Measurements from ENCODE around the gene KRT71.
"Not testable (repeated sequence)": the region's sequence is repeated elsewhere in the genome, so short reads cannot be mapped to it uniquely, and the experiment has no call there.

KRT71 gene

DNA sequence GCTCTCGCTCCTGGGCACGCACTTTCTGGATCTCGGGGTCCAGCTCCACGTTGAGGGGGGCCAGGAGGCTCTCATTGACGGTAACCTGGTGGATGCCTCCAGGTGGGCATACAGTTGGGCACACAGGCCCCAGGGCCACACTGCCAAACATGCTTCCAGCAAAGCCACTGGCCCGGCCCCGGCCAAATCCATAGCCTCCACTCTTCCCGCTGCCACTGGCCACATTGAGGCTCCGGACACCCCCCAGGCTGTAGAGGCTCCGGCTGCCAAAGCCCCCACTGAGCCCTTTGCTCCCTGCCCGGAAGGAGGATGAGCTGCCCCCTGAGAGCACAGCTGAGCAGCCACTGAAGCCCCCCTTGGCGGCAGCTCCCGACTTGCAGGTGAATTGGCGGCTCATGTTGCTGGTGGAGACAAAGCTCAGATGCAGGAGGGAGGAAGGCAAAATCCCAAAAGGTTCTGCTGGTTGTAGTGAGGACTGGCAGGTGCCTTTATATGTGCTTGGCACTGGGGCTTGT is at the start of gene KRT71:
Gene KRT71 (minus strand): TSS at position 465 of the 515 bp plus-strand sequence. CDS start 68 bp downstream, at position 397.
- no peak for DNase-seq (ENCODE audit: low spot score)

DNA sequence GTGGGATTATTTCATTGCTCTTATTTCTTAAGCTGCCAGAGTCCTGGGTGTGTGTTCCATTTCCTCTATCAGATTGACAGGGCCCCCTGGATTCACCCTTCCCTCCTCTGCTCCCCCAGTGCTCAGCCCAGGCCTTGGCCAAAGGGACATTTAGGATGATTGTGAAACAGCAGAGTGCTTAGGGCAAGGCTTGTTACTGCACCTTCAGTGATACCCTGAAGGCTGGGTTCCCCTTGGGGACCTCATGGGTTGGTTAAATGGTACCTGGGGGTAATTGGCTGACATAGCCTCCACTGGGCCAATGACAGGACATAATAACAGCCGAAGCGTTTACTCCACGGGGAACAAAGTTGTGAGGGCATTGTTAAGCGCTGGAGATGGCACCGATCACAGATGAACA is 49.6 kb upstream of the KRT71 start:
- DNase-seq (ENCODE audit: low spot score) = no peak

DNA sequence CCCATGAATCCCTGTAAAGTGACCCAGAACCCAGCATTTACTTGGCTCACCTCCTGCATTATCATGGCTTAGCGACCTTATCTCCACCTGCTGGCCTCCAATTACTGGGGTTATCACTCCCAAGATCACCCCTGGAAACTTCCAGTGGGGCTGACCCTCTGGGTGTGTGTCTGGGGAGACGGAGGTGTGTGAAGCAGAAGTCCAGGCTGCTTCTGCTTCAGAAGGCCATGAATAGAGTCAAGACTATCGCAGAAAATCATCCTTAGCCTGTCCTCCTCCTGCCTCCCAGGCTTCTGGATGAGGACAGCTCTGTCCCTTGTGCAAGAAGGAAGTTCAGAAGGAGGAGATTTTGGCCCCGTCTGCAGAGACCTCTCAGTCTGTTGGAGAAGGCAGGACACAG is 48.7 kb upstream of the KRT71 start:
- no peak for DNase-seq (ENCODE audit: low spot score)

DNA sequence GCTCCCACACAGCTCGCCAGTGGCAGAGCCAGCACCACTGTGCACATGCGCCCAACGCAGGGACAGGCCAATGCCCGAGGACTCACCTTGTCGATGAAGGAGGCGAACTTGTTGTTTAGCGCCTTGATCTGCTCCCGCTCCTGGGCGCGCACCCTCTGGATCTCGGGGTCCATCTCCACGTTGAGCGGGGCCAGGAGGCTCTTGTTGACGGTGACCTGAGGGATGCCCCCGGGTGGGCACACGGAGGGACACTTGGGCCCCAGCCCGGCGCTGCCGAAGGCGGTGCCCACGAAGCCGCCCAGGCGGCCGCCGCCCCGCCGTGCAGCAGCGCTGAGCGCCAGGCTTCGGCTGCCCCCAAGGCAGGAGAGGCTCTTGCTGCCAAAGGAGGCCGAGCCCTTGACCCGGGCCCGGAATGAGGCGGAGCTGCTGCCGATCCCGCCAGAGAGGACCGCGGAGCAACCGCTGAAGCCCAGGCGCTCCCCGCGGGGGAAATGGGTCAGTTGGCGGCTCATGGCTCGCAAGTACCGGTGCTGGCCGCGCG is 48.1 kb upstream of the KRT71 start, which contains the start of gene KRT72:
Gene KRT72 (minus strand): TSS at position 523 of the 541 bp plus-strand sequence. CDS start 11 bp downstream, at position 512.
- DNase-seq (ENCODE audit: low spot score) = no peak

DNA sequence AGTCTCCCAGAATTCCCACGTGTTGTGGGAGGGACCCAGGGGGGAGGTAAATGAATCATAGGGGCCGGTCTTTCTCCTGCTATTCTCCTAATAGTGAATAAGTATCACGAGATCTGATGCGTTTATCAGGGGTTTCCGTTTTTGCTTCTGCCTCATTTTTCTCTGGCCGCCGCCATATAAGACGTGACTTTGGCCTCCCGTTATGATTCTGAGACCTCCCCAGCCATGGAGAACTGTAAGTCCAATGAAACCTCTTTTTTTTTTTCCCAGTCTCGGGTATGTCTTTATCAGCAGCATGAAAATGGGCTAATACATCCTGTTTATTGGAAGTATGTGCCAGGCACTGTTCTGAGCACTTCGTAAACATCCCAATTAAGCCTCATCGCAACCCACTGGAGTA is 47.5 kb upstream of the KRT71 start:
- no peak for DNase-seq (ENCODE audit: low spot score)

DNA sequence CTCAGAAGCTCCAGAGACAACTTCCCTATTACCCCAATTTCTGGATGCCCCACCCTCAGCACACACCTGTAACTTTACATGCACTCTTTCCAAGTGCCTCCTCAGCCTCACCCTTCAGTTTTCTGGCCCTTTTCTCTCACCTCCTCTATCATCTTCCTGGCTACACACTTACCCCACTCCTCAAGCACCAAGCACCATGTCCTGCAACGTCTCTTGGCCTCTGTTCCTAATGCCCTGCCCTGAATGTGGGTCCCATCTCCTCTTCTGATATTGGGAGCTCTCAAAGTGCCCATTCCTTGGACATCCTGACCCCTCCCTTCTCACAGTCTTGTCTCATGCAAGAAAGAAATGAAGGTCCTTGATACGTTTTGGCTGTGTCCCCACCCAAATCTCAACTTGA is 47.1 kb upstream of the KRT71 start:
- no peak for DNase-seq (ENCODE audit: low spot score)

DNA sequence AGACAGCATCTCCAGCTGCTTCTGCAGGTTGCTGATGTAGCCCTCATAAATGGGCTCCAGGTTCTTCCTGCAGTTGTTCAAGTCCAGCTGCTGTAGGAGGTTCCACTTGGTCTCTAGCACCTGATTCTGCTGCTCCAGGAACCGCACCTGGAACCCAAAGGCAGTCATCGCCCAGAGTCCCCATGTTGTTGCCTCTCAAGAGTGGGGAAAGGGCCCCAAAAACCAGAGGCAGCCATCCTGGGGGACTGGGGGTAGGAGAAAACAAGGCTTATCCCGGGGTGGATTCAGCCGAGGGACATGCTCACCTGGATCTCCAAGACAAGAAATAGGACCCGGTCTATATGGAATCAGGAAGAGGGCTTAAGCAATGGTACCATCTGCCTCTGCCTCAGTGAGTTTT is 46.0 kb upstream of the KRT71 start:
- DNase-seq (ENCODE audit: low spot score) = no peak

DNA sequence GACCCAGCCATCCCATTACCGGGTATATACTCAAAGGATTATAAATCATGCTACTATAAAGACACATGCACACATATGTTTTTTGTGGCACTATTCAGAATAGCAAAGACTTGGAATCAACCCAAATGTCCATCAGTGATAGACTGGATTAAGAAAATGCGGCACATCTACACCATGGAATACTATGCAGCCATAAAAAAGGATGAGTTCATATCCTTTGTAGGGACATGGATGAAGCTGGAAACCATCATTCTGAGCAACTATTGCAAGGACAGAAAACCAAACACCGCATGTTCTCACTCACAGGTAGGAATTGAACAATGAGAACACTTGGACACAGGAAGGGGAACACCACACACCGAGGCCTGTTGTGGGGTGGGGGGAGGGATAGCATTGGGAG is 41.3 kb upstream of the KRT71 start:
- not testable (repeated sequence) for DNase-seq (ENCODE audit: low spot score)

DNA sequence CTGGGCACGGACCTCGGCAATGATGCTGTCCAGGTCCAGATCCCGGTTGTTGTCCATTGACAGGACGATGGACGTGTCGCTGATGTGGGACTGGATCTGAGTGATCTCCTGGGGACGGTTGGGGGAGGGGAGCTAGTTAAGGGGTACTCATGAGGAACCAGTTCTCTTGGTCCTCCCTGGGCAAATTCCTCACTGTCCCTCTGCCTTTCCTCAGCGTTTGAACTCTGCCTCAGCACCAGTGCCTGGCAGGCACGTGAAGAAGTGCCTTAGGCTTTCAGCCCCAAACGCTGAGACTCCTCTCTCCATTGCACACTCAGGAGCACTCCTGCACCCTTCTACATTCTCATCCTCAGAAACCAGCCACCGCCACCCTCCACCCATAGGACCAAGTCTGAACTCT is 38.6 kb upstream of the KRT71 start:
- DNase-seq (ENCODE audit: low spot score) = no peak

DNA sequence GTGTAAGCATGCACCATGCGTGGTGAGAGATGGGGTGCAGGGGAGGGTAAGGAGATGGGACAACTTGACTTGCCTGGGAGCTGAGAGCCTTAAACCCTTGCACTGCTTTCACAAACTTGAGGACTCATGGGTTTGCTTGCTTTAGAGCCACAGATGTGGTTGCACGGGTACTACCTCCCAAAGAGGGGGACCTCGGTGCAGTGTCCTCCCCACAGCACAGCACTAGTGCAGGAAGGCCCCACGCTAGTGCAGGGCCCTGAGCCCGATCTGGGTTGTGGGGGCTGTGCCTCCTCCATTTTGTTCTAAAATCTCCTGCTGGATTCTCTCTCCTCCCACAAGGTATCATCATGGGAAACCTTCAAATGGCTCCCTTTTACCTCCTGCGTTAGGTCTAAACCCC is 37.1 kb upstream of the KRT71 start:
- no peak for DNase-seq (ENCODE audit: low spot score)

DNA sequence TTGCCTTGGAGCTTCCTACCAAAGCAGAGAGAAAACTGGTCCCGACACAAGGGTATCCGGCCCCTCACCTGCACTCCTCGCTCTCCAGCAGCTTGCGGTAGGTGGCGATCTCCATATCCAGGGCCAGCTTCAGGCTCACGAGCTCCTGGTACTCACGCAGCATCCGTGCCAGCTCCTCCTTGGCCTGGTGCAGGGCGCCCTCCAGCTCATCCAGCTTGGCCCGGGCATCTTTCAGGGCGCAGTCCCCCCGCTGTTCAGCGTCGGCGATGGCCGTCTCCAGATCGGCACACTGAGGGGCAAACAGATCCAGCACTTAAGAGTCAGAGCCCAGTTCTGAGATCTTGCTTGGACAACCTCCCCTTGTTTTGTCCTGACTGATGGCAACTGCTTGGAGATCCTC is 34.6 kb upstream of the KRT71 start:
- DNase-seq (ENCODE audit: low spot score) = no peak

DNA sequence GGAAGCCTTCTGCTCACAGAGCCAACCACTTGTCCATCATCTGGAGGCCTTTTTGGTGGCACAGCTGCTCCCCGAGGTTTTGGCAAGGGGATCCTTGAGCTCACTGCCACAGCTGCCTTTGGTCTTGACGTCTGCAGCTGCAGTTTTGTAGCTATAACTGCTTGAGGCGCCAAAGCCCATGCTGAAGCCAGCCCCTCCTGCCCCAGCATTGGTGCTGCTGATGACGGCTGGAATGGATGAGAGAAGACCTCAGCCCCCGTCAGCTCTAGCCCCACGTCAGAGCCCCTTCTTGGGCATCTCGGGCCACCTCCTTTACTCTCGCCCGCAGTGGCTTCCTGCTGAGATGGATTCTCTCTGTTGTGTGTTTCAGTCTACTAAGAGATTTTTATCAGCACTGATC is 33.0 kb upstream of the KRT71 start:
- DNase-seq (ENCODE audit: low spot score) = no peak

DNA sequence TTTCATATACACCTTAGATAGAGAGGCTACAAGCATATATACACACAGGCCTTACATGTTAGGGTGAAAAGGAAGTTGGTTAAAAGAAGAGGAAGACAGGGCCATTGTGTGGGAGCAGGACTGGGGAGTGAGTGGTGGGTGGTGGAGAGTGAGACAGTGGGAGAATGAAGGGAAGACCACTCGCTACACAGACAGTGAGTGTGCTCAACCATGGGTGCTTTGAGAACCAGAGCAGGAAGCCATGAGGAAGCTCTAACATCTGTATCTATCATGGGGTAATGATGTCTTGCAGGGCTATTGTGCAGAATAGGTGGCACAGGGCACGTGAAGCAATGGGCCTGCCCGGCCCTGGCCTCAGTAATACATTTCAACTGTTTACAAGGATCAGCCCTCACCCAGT is 32.1 kb upstream of the KRT71 start:
- no peak for DNase-seq (ENCODE audit: low spot score)

DNA sequence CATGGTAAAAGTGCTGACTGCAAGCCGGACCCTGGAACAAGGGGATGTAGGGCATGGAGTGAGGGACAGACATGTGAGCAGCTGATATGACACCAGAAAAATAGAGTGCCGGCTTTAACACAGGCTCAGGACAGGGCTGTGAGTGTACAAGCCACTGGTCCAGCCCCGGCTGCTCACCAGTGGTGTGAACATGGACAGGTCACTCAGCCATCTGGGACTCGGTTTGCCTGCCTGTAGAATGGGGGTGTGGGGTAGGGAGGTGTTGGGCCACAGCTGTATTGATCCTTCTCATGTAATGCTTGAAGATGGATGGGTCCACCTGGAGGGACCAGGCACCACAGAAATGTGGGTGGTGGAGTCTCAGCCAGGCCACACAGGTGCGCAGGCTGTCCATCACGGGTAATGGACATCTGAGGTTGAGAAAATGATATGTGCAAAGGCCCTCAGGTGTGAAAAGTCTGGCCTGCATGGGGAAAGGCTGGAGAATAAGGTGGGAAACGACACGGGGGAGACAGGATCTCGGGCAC is 31.3 kb upstream of the KRT71 start:
- DNase-seq (ENCODE audit: low spot score) = no peak

DNA sequence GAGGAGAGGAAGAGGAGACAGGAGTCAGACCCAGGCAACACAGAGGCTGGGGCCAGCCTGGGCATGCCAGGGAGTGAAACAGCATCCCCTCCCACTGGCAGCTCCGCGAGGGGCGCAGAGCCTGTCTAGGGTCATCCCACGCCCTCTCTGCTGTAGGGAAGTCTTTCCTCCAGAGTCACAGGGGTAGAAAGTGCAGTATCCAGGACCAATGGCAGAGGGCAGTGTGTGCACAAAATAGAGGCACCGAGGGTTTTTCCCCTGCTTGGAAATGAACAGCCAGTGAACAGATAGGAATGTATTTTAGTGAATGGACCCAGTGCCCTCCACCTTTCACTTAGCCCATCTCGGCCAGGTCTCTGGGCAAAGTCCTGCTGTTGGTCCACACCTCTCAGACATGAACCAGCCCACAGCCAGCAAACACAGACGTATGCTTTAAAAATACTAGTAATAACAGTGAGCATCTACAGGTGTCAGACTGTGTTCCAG is 30.1 kb upstream of the KRT71 start:
- DNase-seq (ENCODE audit: low spot score) = peak; percentile 67

DNA sequence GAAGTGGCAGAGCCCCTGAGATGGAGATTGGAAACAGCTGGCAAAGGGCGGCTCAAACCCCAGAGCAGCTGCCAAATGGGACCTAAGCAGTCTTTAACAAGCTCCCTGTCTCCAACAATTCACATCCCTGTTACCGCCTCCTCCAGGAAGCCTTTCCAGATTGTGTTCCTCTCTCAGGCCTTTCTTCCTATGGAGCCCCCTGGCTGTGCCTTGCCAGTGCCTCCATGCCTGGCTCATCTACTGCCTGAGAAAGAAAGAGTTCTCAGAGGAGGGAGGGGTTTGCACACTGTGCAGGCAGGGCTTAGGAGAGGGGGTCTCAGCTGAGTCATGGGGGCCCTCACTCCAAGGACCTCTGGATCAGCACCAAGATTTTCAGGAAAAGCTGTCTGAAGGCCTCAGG is 29.5 kb upstream of the KRT71 start:
- DNase-seq (ENCODE audit: low spot score) = no peak

DNA sequence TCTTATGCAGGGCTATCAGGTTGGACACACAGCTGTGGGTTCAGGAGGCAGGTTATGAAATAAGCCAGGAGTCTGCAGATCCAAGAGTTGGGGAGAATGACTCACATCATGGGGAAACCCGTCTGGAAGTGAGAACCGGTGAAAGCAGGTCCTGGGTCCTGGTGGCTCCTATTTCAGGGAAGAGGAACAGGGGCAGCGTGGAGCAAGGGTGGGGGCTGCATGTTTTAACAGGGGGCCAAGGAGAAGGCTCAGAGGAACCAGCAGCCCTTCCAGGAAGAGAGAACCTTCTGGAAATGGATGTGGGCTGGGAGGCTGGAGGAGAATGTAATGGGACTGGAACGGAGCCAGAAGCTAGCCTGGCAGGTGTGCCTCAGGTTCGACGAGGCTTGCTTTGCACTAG is 28.5 kb upstream of the KRT71 start:
- no peak for DNase-seq (ENCODE audit: low spot score)

DNA sequence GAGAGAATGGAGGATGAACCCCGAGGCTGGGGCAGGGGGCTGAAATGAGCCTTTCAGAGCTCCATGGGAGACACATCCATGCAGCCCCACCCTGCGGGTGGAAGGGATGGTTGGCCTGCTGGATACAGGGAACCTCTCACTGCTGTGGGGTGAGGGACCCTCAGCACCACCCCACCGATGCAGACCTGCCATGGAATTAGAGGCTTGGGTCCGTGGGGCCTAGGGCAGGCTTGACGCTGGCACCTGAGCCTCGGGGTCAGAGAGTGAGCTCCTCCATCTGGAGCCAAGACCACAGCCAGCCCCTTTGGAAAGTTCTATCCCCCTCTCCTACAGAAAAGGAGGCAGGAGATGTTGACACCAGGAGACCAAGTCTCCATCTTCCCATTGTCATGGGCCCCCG is 28.1 kb upstream of the KRT71 start:
- no peak for DNase-seq (ENCODE audit: low spot score)

DNA sequence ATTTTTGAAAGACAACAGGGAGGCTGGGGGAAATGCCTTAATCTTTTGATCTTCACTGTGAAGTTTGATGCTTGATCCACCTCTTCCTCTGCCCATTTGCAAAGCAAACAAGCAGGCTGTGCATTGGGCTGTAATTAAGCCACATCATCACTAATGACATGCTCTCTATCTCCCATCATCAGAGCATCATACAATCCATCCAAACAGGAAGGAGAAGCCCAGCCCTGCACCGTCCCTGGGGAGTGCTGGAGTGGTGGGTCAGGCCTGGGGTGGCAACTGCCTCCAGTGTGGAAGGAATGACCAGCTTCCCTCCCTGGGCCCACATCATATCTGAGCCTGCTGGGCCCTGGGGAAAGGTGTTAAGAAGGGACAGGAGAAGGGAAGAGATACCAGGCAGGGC is 27.6 kb upstream of the KRT71 start:
- DNase-seq (ENCODE audit: low spot score) = no peak

DNA sequence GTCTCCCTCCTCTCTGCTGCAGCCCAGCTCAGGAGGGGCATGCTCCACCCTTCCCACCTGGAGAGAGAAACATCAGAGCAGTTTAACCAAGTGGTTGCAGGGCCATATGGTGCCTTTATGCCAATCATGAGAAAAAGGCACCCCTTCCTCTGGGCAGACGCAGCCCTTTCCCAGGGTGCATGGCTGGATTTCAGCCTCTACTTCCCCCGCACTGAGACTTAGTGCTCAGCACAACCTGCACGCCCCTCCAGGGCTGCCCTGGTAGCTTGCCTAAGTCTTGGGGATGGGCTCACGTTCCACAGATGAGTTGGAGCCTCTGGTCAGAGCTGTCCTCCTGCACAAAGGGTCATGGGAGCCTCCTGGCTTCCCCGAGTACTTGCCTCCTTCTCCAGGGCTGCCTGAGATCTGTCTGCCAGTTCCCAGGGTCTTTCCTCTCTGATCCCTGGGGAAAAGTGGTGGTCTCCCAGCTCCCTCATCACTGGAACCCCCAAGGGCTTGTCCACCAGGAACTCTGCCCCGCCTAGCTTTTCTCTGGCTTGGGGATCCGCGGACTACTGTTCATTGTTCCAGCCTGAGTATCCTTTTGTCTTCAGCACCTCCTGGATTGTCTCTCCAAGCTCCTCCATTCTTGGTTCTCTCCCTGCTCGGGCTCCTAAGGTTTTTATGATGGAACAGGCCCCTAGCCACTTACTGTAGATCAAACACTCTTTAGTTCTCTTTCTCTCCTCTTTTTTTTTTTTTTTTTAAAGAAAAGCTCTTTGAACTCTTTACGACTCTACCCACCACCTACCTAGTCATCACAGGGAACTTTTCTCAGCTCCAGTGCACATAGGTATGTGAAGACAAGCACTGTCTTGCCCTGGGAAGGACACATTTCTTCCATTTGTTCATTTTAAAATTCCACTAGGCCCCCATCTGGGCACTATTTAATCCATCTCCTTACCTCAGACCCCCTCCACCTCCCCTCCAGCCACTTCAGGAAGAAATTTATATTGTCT is 26.8 kb upstream of the KRT71 start:
- DNase-seq (ENCODE audit: low spot score) = no peak

DNA sequence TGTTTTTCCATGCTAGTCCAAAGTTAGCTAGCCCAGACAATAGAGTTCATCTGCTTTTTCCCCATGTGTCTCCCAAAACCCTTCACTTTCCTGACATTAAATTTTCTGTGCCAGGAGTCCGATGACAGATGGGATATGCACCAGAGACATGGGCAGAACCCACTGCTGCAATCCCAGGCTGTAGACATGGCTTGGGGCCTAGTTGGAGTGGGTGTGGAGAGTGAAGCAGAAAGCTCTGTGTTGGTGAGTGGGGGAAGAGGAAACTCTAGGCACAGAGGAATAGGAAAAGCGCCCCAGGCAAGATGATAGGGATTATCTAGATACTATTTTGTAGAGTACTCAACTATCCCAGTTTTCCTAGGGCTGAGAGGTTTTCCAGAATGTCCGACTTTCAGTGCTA is 25.5 kb upstream of the KRT71 start:
- peak; percentile 40 for DNase-seq (ENCODE audit: low spot score)

DNA sequence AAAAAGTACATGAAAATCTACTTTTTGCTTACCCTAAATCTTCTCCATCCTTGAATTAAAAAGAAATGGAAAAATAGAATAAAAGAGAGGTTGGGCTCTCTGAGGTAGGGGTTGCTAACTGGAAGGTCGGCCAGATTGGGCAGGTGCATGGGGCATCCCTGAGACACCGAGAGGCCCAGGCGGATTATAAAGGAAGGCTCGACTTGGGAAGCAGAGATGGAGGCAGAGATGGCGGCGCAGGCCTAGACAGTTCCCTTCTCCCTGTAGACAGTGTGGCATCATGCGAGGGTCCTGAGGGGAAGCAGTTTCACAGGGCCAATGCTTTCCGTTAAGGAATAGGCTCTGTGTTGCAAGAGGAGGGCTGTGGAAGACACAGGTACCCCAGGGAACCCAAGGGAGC is 24.4 kb upstream of the KRT71 start:
- DNase-seq (ENCODE audit: low spot score) = no peak

DNA sequence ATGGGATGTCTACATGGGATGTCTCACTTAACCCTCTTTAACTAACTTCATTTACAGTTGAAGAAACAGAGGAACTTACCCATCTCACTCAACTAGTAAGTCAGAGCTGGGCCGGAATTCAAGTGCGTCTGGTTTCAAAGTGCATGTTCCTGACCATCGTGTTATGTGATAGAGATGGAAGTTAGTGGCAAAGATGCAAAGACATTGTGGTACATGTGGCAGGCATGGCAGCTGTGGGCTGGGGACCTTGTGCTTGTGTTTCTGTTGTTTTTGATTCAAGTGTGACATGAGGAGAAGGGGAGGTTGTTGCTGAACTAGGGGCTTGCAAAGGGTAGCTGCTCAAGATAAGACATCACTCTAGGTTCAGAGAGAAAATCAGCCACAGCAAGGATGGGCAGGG is 23.0 kb upstream of the KRT71 start:
- DNase-seq (ENCODE audit: low spot score) = no peak
